ENCODE measurements around the gene CDR2.
A peak's percentile ranks its signal among the peaks of the same experiment; 100 is the strongest.
"Not testable (repeated sequence)": the region's sequence is repeated elsewhere in the genome, so short reads cannot be mapped to it uniquely, and the experiment has no call there.

The CDR2 gene

GRCh38 chr16:22374311-22375116, at the start of gene CDR2:
TSS of gene CDR2 (minus strand) at chr16:22374619. CDS start at chr16:22374309, 310 bp downstream.
- peak within 1 kb of the TSS; percentile 62 for H3K4me3 ChIP-seq (ENCODE audit: control insufficient read depth, low read depth, low read length)
- TF ChIP-seq, protein P1, sequence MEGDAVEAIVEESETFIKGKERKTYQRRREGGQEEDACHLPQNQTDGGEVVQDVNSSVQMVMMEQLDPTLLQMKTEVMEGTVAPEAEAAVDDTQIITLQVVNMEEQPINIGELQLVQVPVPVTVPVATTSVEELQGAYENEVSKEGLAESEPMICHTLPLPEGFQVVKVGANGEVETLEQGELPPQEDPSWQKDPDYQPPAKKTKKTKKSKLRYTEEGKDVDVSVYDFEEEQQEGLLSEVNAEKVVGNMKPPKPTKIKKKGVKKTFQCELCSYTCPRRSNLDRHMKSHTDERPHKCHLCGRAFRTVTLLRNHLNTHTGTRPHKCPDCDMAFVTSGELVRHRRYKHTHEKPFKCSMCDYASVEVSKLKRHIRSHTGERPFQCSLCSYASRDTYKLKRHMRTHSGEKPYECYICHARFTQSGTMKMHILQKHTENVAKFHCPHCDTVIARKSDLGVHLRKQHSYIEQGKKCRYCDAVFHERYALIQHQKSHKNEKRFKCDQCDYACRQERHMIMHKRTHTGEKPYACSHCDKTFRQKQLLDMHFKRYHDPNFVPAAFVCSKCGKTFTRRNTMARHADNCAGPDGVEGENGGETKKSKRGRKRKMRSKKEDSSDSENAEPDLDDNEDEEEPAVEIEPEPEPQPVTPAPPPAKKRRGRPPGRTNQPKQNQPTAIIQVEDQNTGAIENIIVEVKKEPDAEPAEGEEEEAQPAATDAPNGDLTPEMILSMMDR (IDR thresholded peaks at IDR 0.05; ENCODE audit: control insufficient read depth, insufficient read depth, low read depth, low read length, missing control alignments) = no peak
- peak; percentile 80 for DNase-seq (ENCODE audit: low read depth)

- TF ChIP-seq, protein P1 (IDR thresholded peaks at IDR 0.05; ENCODE audit: control insufficient read depth, insufficient read depth, low read depth, low read length, missing control alignments) = no peak
- DNase-seq (ENCODE audit: low read depth) = no peak
- no peak overlapping the region for H3K4me3 ChIP-seq (ENCODE audit: control insufficient read depth, low read depth, low read length)
Measured at GRCh38 chr16:22423716-22424115, 49.3 kb upstream of the CDR2 start.

DNA sequence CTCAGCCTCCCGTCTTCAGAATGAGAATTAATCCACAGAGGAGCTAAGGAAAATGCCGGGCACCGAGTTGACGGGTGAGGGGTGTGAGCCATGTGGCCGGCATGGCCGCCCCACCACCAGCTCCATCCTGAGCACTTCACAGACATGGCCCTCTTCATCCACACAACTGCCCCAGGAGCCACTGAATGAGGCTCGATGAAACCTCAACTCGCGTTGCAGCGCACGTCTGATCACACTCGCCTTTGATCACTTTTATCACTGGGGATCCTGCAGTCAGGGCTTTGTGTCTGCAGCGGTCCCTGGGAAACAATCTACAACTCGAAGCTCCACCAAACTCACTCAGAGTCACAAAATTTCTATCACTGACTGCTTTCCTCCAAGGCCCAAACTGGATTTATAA, 46.7 kb upstream of the CDR2 start:
- no peak overlapping the region for H3K4me3 ChIP-seq (ENCODE audit: control insufficient read depth, low read depth, low read length)
- no peak for DNase-seq (ENCODE audit: low read depth)
- TF ChIP-seq, protein P1 (IDR thresholded peaks at IDR 0.05; ENCODE audit: control insufficient read depth, insufficient read depth, low read depth, low read length, missing control alignments) = no peak

DNA sequence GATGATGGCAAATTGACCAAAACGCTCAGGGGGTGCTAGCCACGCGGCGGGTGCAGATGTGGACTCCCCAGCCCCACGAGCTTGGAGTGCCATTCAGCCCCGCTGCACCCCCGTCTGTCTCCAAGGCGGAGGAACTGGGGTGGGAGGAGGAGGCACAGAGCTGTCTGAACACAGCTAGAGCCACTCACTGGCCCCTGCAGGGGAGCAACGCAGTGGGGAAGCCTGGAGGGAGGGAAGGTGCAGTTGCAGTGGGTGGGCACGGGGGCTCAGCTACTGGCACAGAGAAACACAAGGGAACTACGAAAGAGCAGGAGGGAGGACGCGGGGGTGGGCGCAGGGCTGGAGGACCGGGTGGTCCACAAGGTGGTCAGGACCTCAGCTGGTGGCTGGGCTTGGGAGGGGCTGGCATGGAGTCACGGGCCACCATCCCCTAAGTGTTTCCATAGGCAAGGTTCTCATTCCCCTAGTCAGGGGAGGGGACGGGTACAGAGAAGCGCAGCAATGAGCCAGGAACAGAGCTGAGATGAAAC, 46.3 kb upstream of the CDR2 start:
- TF ChIP-seq, protein P1 (IDR thresholded peaks at IDR 0.05; ENCODE audit: control insufficient read depth, insufficient read depth, low read depth, low read length, missing control alignments) = no peak
- H3K4me3 ChIP-seq (ENCODE audit: control insufficient read depth, low read depth, low read length) = no peak overlapping the region
- no peak for DNase-seq (ENCODE audit: low read depth)

- TF ChIP-seq, protein P1 (IDR thresholded peaks at IDR 0.05; ENCODE audit: control insufficient read depth, insufficient read depth, low read depth, low read length, missing control alignments) = no peak
- no peak for DNase-seq (ENCODE audit: low read depth)
- no peak overlapping the region for H3K4me3 ChIP-seq (ENCODE audit: control insufficient read depth, low read depth, low read length)
Measured at GRCh38 chr16:22419908-22420307, 45.5 kb upstream of the CDR2 start.

DNA sequence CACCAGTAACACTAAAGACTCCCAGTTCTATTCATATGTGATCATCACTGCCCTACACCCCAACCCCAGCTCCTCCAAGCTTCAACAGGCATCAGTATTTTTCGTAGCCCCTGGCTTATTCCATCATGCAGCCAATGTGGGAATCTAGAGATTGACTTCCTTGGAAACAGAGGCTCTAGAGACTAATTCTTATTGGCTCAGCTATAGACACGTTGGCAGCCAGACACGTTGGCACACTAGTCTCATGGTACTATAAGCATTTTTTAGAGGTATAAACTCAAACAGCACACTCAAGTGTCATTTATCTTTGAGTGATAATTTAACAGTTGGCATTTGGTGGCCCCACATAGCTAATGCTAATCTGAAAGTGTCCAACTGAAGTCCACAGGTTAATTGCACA, 44.4 kb upstream of the CDR2 start:
- TF ChIP-seq, protein P1 (IDR thresholded peaks at IDR 0.05; ENCODE audit: control insufficient read depth, insufficient read depth, low read depth, low read length, missing control alignments) = no peak

GRCh38 chr16:22417798-22418197, 43.4 kb upstream of the CDR2 start:
- DNase-seq (ENCODE audit: low read depth); H3K4me3 ChIP-seq (ENCODE audit: control insufficient read depth, low read depth, low read length): not testable (repeated sequence)

More for the DNA sequence above, 44.4 kb upstream of the CDR2 start:
- no peak for DNase-seq (ENCODE audit: low read depth)
- H3K4me3 ChIP-seq (ENCODE audit: control insufficient read depth, low read depth, low read length) = no peak overlapping the region

Data from AG09309 (cell line).